Stimulated activated CD8-positive, alpha-beta memory T cell treated with anti-CD3 and anti-CD28 coated beads, Interleukin-15, amount 100 ng/mL, for 48 hours (primary cell): ENCODE measurements around the gene GJA8.
"Not testable (repeated sequence)": the region's sequence is repeated elsewhere in the genome, so short reads cannot be mapped to it uniquely, and the experiment has no call there.

Experiments
- DNase-seq, 2 donors: peaks; one replicate each; pipeline ENCODE4 v3.0.0-alpha.2; 2020; ENCODE audit warnings: low read depth in 2 of 2

The GJA8 gene

DNA sequence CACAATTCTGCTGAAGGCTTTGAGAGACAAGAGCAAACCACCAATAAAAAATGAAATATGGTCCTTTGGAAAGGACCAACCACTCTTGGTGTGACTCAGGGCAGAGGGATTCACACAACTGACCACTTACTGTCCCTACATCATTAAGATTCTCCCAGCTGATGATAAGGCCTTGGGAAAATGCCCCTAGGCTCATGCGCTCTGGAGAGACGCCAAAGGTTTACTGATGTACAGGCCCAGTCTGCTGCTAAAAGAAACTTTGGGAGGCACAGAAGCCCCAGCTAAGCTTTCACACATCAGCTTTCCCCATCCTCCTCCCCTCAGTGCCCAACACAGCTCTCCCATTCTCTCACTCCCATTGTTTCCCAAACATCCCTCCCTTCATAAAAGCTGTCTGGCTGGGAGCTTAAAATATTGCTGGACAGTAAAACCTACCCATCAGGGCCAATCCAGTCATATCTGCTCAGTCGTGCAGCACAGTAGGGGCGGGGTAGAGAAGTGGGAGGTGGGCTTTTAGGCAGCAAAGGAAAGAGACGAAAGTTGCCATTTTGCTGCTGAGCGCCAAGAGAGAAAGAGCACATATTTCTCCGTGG is at the start of gene GJA8:
GJA8 (plus strand) TSS at position 543 of the 593 bp plus-strand sequence. CDS start 5,161 bp downstream, outside the sequence.
- no peak for DNase-seq

DNA sequence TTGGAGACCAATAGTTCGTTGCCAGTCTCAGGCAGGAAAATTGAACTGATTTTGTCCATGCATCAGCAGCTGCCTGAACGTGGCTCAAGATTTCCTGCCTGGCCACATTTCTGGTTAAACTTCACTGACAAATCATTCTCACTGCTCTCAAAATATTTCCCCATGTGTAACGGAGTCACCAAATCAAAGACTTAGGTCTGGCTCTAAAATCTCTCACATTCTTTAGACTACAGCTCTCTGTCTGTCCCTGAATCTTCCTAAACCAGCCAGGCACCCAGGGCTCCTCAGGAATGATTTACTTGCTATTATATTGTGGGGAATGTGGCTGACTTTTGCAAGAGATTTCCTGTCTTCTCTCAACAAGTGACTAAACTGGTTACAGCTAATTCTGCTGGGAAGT is 49.2 kb upstream of the GJA8 start:
- DNase-seq, result no peak

DNA sequence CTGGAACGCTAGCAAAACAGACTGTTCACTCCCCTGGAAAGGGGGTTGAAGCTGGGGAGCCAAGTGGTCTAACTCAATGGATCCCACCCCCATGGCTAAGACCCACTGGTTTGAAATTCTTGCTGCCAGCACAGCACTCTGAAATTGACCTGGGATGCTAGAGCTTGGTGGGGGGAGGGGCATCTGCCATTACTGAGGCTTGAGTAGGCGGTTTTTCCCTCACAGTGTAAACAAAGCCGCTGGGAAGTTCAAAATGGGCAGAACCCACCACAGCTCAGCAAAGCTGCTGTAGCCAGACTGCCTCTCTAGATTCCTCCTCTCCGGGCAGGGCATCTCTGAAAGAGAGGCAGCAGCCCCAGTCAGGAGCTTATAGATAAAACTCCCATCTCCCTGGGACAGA is 47.6 kb upstream of the GJA8 start:
- not testable (repeated sequence) for DNase-seq

DNA sequence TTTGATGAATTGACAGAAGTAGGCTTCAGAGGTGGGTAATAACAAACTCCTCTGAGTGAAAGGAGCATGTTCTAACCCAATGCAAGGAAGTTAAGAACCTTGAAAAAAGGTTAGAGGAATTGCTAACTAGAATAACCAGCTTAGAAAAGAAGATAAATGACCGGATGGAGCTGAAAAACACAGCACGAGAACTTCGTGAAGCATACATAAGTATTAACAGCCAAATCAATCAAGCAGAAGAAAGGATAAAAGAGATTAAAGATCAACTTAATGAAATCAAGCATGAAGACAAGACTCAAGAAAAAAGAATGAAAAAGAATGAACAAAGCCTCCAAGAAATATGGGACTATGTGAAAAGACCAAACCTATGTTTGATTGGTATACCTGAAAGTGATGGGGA is 46.6 kb upstream of the GJA8 start:
- DNase-seq, result not testable (repeated sequence)

DNA sequence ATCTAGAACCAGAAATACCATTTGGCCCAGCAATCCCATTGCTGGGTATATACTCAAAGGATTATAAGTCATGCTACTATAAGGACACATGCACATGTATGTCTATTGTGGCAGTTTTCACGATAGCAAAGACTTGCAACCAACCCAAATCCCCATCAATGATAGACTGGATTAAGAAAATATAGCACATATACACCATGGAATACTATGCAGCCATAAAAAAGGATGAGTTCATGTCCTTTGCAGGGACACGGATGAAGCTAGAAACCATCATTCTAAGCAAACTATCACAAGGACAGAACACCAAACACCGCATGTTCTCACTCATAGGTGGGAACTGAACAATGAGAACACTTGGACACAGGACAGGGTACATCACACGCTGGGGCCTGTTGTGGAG is 35.4 kb upstream of the GJA8 start:
- DNase-seq, result not testable (repeated sequence)

DNA sequence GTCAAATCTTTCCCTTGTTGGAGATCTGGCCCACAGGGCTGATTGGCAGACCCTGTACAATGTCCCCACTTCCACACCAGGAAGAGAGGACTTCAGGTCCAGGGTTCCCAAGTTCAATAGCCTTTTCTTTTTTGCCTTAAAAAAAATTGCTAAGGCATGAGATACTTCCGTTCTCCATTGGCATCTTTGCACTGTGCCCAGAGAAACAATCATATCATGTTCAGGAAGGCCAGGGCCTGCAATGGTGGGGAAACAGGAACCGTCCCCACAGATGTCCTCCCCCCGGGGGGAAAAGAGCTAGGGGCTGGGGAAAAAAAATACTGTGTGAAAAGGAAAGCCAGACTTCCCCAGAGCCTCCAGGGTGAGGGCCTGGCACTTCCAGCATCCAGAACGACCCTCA is 24.6 kb upstream of the GJA8 start:
- DNase-seq, result no peak

DNA sequence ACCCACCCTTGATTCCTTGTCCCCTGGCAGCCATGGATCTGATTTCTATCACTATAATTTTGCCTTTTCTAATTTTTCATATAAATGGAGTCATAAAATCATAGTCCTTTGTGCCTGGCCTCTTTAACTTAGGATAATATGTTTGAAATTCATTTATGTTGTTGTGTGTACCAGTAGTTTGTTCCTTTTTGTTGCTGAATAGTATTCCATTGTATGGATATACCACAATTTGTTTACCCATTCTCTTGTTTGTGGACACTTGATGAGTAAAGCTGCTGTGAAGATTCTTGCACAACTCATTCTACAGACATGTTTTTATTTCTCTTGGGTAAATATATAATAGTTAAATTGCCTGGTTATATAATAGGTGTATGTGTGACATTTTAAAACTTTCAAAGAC is 22.7 kb upstream of the GJA8 start:
- DNase-seq, result no peak

DNA sequence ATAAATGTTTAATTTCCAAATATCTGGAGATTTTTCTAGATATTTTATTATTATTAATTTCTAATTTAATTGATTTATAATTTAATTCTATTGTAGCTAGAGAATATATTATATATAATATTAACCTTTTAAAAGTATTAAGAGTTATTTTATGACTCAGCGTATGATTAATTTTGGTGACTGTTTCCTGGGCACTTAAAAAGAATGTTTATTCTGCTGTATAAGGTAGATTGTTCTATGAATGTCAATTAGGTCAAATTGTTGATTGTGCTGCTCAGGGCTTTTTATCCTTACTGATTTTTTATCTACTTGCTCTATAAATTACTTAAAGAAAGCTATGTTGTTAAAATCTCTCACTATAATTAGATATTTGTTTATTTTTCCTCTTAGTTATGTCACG is 20.1 kb upstream of the GJA8 start:
- DNase-seq, result no peak

DNA sequence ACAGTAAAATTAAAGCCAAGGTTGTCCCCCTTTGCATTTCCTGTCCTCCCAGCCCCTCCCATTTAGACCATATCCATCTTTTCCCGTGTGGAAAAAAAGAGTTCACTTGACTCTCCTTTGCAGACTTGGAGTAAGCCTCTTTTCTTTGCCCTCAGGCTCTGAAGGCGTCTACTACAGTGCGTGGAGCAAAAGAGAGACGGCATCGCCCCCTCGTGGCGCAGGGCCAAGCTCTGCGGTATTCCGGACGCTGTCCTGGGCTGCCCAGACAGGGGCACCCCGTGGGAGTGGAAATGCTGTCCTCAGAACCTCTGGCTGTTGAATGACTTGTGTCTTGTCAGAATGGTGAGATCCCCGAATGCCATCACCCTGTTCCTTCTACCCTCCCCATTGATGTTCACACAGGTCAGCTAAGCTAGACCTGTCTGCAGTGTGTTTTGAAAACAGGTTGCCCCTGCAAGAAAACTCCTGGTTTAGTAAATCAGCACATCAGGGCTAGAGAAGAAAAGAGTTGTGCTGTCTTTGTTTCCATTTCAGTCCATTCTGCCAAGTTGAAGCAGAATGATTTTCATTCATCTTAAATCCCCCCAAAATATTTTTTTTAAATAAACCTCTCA is 12.3 kb upstream of the GJA8 start:
- DNase-seq, result peak; percentile 42 to 49

DNA sequence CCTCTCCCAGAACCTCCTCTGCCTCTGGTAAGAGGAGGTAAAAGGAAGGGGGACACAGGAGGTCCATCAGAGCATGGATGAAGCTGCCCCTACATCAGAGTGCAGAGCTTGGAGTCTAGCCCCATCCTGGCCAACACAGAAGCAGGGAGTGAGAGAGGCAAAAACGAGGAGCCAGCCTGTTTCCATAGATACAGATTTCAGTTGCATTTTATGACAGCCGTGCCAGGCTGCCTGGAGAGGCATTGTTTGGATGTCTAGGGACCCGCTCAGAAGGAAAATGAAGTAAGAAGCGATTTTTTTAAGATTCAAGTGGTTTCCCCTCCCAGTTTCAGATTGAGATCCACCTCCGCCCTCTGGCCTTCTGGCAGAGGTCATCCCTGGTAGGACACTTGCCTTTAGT is 11.5 kb upstream of the GJA8 start:
- DNase-seq, result no peak

DNA sequence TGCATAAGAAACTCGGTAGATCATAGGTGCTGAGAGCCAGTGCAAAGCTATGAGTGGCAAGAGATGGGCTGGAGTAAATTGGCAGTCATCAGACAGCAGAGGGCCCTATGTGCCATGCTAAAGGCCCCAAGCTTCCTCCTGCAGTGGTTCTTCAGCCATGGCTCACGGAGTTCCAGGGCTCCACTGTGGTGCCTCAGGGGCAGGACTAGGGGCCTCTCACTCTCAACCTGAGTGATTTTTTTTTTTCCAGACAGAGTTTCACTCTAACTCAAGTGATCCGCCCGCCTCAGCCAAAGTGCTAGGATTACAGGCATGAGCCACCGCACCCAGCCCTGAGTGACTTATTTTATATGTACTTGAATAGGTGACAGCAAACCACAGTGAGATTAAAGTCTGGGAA is 10.4 kb upstream of the GJA8 start:
- DNase-seq, result no peak

DNA sequence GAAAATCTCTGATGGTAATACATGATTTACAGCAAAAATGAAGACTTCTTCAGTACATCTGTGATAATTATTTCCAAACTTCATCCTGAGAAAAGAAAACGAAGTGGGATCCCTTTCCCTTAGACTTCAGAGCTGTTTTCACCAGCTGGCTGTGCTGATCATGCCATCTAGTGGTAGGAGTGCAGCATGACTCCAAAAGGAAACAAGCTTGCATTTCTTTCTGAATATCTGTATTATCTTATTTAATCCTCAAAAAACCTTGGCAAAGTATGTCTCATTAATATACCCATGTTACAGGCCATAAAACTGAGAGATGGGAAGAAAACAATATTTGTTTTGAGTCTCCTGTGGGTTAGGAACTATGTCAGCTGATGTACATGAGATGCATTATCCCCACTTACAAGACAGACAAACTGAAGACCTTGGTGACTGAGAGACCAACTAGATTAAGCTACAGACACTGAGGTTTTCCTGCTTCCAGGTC is 9.8 kb upstream of the GJA8 start:
- DNase-seq, result no peak

DNA sequence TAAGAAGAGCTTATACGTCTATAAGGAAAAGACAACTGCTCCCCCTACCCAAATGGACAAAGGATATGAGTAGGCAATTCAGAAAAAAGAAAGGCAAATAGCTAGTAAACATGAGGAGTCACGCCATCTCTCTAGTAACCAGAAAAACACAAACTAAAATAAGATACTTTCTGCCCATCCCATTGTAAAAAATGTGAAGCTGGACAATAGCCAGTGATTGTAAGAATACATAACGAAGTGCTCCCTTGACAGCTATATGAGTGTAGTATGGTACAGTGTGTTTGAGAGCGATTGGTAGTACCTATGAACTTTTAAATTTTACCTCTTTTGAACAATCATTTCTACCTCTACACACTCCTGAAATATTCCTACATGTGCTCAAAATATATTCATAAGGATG is 7.5 kb upstream of the GJA8 start:
- no peak for DNase-seq

DNA sequence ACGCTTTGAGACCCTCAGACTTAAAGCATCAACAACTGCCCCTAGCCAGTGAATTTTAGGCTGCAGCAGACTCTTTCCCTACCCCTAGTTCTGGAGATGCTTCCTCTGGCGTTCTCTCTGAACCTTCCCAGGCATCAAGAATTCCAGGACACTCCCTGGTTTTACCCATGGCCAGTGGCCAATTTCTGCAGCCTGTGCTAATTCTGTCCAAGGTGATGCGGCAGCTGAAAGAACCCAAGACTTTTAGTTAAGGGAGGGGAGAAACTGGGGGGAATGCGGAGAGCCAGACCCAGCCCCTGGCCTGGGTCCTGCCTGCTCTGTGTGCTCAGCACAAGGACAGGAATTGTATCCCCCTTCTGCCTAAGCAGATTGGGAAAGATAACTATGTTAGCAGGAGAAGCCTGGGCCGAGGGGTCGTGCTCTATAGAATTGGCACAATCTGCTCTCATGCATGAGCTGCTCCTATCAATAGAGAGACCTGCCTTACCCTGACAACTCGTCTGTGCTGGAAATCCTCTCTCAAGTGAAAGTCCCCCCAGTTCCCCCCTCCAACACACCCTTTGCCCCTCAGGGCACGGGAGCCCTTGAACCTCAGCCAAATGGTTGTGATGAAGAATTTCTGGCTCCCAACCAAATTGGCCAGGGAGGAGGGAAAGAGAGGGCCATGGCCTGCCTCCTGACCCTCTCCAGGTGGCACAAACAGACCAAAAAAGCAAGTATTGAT is 5.4 kb upstream of the GJA8 start:
- no peak for DNase-seq

DNA sequence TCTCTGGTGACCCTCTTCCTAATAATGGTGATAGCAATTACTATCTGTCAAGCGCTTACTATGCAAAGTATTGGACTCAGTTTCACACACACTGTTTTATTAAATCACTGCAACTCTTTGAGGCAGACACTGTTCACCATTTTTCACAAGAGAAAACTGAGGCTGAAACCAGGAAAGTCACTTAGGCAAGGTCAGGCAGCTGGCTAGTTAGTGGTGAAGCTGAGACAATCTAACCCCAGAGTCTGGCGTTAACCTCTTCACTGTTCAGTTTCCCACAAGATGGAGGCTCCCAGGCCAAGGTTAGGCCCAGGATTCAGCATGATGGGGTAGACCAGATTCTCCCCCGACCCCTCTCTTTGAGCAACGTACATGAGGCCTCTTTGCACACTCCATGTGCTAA is 4.8 kb upstream of the GJA8 start:
- no peak for DNase-seq

DNA sequence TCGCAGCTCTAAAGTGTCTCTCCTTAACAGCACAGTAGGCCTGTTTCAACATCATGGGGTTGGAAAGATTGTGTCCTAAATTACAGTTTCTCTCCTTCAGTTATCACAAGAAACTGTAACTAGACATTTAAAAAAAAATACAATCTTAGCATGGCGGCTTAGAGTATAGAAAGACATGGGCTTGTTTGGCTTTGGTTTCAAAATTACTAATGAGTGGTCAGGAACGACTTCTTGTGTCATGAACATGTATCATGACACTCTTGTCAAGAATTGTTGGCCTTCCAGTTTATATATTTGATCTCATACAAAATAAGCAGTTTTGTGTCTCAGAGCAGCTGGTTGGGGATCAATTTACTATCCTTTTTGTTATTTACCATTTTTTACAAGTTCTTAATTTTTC is 2.1 kb downstream of the GJA8 start:
- no peak for DNase-seq

DNA sequence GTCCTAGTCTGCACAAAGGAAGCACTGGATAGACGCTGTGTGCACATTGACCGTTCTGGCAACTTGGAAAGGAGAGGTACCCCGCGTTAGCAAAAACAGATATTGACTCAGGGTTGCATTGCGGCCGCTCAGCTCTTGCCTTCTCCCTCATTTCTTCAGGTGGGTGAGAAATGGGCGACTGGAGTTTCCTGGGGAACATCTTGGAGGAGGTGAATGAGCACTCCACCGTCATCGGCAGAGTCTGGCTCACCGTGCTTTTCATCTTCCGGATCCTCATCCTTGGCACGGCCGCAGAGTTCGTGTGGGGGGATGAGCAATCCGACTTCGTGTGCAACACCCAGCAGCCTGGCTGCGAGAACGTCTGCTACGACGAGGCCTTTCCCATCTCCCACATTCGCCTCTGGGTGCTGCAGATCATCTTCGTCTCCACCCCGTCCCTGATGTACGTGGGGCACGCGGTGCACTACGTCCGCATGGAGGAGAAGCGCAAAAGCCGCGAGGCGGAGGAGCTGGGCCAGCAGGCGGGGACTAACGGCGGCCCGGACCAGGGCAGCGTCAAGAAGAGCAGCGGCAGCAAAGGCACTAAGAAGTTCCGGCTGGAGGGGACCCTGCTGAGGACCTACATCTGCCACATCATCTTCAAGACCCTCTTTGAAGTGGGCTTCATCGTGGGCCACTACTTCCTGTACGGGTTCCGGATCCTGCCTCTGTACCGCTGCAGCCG is 5.4 kb downstream of the GJA8 start:
- DNase-seq, result no peak

DNA sequence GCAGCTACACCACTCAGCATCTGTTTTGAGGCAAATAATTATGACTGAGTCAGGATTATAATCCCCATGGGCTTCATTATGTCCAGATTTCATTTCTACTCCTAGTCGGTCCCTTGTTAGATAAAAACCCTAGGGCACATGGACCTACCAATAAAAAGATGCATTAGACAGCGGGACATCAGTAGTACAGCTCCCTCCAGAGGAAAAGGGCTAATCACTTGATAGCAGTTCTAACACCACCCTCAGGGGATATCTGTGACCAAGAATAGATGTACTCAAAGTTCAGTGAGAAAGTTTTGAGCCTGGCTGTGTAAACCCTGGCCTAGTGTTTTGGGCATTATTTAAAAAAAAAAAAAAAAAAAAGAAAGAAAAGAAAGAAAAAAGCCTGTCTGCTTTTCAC is 10.0 kb downstream of the GJA8 start:
- no peak for DNase-seq

DNA sequence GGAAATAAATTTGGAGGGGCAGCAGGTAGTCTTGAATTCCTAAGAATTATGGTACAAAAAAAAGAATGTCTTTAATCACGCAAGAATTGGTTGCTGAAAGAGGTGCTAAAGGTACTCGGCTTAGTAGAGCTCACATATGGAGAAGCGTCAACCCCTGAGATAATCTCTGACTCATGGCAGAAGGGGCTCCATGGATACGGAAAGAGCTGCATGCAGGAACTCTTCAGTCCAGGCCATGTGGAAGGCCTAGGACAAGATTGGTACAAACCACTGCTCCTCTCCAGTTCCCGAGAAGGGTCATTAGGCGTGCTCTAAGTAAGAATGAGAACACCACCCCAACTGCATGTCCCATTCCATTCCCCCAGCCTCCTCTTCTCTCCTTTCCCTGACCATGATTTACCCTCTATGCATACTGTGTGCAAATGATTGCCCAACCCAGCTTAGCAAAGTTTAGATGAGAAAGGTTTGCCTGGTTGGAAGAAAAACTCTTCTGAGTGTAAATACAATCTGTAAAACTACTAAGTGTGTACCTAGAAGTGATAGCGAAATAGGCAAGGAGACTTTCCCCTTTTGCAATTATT is 10.9 kb downstream of the GJA8 start:
- no peak for DNase-seq

DNA sequence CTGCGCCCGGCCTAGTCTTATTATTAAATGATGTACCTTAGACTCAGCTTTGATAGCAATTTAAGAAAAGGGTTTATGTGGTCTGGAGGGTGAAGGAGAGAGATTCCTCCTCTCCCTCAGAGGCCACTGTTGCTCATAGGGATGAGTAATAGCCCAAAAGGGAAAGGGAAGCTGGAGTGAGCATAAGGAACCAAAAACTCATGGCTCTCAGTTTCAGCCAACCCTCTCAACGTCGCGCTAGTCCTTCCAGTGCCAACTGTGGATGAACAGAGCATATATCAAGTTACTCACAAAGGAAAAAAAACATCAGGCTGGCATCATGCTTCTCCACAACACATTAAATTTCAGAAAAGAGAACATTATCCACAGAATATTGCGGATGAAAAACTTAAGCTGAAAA is 17.3 kb downstream of the GJA8 start:
- DNase-seq, result no peak

DNA sequence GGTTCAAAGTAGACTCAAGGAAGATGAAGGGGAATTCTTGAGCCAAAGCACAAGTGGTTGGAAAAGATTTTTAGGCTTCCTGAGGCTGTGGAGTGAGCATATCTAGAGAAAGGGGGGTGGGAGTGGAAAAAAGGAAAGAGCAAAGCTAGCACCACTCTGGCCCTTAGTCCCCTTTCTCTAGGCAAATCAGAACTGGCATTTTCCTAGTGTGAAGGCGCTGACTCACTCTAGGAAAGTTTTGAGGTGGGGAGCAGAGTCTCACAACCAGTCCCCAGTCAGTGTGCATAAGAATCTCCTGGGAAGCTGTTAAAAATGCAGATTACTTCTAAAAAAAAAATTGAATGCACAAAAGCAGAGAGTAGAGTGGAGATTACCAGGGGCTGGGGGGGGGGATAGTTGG is 22.2 kb downstream of the GJA8 start:
- DNase-seq, result no peak

DNA sequence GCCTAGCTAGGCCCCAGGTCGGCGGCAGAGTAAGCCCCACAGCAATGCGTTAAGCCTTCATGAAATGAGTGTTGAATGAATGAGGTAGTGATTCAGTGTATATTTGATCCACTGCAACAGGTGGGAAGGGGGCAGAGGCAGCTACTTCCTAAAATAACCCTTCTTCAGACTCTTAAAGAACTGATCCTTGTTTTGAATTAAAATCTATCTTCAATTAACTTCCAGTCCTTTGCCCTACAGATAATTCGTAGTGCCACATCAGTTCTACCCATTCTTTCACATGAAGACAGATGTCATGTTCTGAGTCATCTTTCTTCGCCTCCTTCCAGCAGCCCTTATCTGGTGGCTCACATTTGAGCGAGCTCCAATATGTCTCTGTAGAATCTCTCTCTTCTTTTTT is 24.6 kb downstream of the GJA8 start:
- DNase-seq, result not testable (repeated sequence)
